LNCAP (cell line): ENCODE data around the gene RPGRIP1L.

ENCODE experiments used
- CTCF ChIP-seq: fragments of 450-650 bp; IDR thresholded peaks from 2 replicates; pipeline ENCODE4 v1.5.1; 2017; ENCODE audit warnings: mild to moderate bottlenecking

RPGRIP1L gene

GRCh38 chr16:53690771-53691170, 12.9 kb downstream of the RPGRIP1L start:
- no peak for TF ChIP-seq CTCF

- TF ChIP-seq CTCF, result no peak
These were observed 14.0 kb downstream of the RPGRIP1L start for GRCh38 chr16:53689636-53690035.

- no peak for TF ChIP-seq CTCF
These were observed 16.9 kb downstream of the RPGRIP1L start for GRCh38 chr16:53686710-53687109.

- no peak for TF ChIP-seq CTCF
These were observed 22.3 kb downstream of the RPGRIP1L start for GRCh38 chr16:53681354-53681753.

GRCh38 chr16:53680756-53681155, 22.9 kb downstream of the RPGRIP1L start:
- no peak for TF ChIP-seq CTCF

GRCh38 chr16:53678756-53679343, 24.8 kb downstream of the RPGRIP1L start:
- no peak for TF ChIP-seq CTCF

- no peak for TF ChIP-seq CTCF
These were observed 25.5 kb downstream of the RPGRIP1L start for GRCh38 chr16:53678155-53678554.

- no peak for TF ChIP-seq CTCF
These were observed 30.5 kb downstream of the RPGRIP1L start for GRCh38 chr16:53673189-53673588.
